IPS DF 4.7 (cell line): ENCODE measurements around the gene KCNT2.

Experiments used
- DNase-seq: peaks from one replicate; pipeline ENCODE4 v3.0.0-alpha.2; 2013; ENCODE audit warnings: low spot score; ENCODE audit errors: extremely low read depth

Gene KCNT2

DNA sequence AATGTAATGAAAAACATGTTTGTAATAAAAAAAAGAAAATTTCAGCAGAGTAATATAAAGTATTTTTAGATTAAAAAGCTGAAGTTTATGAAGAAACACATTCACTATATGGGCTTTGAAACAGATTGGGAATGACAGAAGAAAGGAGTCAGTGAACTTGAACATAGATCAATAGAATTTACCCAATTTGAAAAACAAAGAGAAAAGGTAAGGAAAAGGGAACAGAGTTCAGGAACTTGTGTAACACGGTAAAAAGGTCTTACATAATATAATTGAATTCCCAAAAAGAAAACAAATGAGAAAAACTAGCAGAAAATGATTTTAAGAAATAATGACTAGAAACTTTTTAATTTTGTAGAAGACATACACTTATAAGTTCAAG is 206.8 kb downstream of the KCNT2 start:
- no peak for DNase-seq

DNA sequence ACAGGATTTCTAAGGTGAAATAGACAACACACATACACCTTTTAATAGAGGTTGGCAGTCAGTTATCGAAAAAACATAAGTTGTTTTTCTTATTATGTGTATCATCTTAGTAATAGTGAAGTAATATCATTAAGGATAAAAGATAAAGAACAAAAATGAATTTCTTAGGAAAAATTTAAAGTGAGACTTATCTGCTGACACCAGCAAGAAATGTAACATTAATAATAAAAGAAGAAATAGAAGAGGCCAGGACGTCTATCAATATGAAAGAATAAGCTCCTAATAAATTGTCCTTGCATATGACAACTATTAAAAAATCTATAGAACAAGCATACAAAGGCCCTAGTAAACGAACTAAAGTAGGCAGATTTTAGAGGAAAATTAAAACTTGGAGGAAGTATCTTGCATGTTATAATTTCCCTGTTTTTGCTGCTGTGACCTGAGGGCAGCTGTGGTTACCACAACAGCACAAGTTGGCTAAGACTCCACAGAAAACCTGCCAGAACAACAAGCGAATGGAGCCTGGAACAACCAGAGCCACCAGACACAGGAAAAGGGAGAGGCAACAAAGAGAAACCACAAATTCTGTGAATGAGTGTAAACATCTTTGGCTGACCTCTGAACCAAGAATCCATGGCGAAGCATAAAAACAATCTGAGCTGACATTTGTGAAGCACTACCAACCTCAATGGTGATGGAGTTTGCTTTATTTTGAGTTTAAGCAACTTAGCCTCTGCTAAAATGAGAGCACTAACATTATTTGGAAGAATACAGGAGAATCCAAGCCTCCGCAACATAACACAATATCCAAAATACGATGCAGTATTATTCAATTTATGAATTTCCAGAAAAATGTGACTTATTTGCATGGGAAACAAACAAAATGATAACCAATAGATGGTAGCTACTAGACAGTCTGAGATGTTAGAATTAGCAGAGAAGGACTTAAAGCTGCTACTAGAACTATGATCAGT is 207.5 kb downstream of the KCNT2 start:
- DNase-seq: no peak

DNA sequence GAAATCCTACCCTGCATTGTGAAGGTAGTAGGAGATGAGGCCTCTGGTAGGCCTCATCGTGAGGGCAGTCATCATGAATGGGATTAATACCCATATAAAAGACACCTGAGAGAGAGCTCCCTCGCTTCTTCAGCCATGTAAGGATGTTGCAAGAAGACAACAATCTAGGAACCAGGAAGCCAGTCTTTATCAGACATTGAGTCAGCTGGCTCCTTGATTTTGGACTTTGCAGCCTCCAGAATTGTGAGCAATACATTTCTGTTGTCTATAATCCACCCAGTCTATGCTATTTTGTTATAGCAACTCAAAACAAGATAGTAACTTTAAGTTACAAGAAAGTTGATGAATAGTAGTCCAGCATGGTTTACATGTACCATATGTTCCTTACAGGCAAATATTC is 208.5 kb downstream of the KCNT2 start:
- DNase-seq: no peak

DNA sequence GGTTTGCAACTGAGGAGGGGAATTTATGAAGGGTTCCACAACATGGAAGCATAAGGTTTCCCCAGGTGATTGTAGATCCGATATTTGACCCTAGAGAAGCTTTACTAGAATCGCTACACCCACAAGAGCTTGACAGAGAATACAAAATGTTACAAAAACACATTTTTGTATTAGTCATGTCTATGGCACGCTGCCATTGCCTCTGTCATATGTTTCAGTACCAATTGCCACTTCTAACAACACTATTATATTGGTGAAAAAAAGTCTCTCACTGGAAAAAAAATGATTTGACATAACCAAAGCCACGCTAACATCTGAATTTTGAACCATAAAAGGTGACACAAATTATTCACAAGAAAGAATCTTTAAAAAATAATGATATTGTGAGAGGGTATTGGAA is 214.5 kb downstream of the KCNT2 start:
- no peak for DNase-seq

DNA sequence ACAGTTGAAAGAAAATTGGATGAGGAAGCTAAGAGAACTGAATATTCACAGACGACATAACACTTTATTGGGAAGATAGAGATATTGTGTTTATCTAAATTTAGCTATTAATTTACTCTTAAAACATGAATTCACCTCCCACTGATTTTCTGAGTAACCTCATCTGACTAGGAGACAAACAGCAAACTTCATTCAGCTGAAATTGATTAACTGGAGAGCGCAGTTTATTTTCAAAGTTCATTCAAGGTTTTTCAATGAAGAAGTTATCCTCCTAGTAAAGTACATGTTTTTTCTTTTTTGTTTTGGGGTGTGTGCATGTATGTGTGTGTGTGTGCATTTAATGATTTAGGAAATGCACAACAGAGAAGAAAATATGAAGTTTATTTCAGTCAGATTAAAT is 215.0 kb downstream of the KCNT2 start:
- no peak for DNase-seq

DNA sequence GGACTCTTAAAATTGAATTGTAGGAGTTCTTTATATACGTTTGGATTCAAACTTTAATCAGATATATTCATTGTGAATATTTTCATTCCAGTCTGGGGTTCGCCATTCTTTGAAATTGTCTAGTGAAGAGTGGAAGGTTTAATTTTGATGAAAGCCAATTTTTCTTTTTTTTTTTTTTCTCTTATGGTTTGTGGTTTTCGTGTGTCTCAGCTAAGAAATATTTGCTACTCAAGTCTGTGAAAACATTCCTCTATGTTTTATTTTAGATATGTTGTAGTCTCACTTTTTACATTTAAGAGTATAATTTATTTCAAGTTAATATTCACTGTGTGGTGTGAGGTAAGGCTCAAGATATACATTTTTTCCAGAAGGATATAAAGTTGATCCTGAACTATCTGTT is 220.5 kb downstream of the KCNT2 start:
- DNase-seq: no peak

DNA sequence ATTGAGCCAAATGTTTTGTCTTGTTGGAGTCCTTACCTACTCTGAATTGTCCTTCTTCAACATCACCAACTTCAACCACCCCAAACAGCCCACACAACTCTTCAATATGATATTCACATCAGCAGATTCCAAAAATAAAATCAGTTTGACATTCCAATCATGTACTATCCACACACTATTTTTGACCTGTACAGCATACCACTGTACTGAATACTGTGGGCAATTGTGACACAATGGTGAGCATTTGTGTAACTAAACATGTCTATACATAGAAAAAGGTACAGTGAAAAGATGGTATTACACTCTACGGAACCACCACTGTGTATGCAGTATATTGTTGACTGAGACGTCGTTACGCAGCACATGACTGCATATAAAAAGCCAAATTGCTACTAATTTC is 223.1 kb downstream of the KCNT2 start:
- DNase-seq: no peak

DNA sequence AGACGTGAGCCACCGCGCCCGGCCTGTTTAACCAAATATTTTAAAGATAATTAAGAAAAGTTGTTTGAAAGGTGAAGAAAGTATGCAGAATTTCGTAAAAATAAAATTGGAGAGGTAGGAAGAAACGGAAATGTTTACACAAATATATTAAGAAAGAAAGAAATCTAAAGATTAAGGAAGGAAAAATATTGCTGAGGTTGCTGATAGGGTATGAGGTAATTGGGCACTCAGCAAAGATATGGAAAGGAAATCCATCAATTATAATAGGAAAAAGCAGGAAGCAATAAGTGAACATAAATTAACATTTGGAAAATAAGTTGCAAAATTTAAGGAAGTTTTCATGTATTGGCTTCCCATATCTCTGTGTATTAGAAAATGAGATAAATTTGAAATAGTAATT is 225.9 kb downstream of the KCNT2 start:
- DNase-seq: no peak

DNA sequence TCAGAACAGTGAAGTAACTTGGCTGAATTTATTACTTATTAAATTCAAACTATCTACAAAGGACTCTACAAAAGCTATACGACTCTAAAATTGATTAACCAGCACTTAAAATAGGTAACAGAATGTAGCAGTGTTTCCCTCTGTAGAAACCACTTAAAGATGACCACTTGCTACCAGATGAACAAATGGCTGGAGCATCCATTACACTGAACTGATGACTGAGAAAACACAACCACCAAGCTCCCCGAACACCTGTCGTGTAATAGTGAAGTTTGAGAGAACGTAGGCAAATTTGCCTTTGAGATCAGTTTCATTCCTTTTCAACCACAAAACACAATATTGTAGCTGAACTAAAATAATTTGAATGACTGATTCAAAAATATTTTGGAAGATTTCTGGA is 226.7 kb downstream of the KCNT2 start:
- DNase-seq: no peak

DNA sequence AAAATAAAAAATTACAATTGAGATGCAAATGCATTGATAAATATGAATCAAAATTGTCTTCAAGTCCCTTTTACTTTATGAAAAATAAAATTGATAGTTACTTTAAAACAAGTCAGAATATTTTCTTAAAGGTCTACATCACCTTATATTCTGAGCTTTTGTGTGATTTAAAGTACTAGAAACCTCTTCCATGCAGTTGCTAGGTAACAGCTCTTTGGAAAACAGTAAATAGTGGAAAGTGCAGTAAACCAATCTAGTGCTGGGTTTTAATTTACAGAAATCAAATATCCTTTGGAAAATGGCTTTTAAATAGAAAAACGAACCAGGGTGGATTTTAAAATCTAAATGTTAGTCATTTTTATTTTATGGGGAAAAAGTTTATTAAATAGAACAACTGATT is 227.9 kb downstream of the KCNT2 start:
- DNase-seq: no peak

DNA sequence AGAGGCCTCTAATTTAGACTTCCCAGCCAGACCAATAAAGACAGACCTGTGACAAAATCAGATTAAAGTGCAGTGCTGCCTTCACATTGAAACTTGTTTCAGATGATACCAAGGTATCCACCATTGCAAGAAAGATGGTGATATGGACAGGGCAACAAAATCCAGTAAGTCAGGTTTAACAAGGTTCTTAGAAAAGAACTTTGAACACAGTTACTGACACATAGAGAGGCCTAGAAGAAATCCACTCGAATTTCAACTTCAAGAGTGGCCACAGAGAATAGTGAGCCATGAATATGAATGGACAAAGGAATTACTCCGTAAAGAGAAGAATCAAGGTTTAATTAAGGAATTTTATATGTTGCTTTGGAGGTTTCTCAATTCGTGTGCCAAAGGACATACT is 230.4 kb downstream of the KCNT2 start:
- DNase-seq: no peak

DNA sequence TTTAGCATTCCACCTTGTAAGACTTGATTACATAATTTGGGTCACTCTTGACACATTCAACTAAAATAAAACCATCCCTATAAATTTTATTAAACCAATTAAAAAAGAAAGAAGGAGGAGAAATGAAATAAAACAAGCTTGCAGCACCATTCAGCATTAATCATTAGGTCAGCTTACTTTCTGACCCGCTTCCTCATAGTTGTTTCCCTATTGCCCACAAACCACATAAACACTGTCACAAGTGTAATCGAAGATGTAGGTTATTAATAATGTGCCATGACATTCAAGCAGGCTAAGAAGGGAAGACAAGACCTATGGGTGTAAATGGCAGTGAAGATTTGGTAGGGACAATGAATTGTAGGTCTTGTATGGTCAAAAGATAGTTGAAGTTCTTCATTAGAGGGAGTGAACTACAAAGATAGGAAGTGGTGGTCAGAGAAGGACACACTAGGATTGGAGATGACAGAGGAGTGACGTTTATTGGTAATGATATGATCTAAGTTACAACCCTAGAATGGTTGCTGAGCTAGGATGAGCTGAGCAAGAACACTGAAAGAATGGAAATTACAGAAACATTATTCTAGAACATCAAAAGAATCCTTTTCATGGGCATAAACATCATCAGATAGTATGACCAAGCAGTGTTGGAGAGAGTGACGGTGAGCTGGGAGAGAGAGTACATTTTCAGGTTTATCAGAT is 231.5 kb downstream of the KCNT2 start:
- DNase-seq: no peak

DNA sequence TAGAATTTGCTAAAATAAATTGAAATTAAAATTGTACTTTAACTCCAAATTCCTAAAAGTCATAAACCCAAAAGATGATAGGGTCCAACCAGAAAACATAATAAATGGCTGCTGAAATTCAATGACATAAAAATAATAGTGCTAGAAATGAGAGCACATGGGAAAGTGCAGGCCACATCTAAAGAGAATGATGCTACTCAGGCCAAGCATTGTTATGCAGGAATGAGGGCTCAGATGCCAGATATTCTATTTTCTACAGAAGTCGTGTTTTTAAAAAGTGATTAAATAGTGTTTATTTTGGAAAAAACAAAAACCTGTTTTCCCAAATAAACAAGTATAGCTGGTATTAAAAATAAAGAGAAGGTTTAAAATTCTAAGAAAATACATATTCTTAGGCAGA is 234.4 kb downstream of the KCNT2 start:
- DNase-seq: no peak

DNA sequence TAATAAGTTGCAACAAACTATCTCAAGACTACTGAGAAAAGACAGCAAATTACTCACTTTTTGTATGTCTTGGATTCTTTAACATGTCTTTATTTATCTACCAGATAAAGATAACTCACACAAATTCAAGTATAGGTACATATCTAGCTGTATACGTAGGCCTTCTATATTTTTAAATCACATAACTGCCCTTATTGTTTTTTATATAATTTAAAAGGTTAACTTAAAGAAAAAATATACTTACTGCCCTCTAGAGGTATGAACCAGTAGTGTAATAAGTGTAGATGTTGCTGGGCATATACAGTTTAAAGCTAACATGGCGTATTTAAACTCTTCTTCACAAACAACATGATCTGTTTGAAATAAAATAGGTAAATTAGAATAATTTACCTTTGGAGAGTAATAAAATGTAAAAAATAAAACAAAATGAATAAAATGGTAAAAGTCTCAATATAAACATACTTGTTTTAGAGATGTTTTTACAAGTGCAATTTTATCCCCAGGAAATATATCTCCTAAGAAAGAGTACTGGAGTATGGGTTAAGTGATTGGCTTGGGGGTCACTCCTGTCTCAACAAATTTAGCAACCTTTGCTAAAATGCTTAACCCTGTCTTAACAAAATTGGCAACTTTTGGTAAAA is 235.2 kb downstream of the KCNT2 start:
- DNase-seq: peak; percentile 16

DNA sequence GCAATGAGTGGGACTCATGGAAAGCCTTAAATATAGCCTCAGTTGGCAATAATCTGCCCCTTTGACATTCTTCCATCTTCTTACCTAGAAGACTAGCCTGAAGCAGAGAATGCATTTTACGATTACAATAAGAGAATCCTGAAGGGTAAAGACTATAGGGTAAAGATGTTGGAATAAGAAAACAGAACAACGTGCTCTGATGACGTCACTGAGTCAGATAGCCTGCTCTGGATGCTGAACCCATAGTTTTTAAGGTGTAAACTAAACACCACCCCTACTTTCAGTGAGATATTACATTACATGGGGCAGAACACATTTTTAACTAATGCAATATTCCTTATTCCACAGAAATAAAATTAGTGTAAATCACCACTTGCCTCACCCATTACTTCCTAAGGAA is 240.4 kb downstream of the KCNT2 start:
- DNase-seq: no peak

DNA sequence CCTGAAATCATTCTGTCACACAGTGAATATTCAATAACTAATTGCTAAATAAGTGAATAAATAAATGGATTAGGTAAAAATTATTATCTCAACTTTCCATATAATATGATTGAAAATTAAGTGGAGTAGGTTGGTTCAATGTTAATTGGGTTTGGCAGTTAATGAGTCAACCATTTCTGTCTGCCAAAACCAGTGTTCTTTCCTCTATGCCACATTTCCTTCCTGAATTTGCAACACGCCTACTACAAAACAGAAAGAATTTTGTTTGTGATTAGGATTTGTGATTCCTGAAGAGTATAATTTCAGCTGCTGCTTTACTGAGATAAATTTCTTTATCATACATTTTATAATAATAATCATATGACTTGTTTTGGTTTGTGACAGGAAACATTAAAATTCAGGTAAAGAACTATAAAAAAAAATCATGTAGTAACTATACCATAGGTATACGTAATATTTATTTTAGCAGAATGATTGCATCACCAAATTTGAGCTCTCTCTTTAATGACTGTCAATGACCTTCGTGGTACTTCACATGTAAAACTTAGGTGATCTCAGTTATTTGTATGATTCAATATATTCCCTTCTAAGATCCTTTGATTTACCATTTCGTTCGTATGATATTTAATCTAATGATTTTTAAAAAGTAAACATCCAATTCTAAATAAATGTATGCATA is 241.3 kb downstream of the KCNT2 start:
- DNase-seq: no peak

DNA sequence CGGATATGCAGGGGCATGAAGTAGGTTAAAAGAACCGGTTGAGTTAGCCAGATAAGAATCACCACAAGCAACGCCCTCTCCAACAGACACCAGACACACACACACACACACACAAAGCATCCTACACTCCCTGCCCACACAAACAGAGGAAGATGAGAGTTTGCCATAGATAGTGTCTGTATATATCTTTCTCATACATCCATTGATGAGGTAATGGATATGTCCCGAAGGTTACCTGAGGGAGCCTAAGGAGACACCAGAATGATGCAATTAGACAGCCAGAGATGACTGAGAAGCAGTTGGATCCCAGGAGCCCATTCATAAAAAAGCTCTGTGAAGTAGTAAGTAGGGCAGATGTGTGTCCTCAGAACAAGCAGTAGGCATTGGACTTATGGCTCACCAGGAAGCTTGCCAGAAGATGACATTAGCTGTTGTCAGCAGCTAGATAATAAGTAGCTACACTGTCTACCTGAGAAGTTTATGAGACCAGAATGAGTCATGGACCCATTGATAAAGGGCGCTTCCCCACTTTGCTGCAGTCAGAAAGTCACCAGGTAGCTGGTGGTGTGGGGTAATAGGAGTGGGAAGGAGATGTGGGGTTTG is 247.0 kb downstream of the KCNT2 start:
- DNase-seq: no peak

DNA sequence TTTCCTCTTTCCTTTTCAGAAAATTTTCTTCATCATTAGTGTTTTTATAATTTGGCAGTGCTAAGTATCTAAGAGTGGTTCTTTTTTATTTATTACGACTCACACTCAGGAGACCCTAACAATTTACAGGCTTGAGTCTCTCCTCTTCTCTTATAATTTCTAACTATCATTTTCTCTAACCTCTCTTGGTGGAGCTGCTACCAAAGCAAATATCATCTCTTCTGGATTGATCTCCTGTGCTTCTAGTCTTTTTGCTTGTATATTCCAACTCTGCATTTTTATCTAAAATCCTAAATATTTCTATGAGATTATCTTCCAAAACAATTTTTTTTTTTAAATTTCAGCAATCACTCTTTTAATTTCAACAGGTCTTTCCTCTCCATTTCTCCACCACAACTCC is 250.3 kb downstream of the KCNT2 start:
- DNase-seq: no peak

DNA sequence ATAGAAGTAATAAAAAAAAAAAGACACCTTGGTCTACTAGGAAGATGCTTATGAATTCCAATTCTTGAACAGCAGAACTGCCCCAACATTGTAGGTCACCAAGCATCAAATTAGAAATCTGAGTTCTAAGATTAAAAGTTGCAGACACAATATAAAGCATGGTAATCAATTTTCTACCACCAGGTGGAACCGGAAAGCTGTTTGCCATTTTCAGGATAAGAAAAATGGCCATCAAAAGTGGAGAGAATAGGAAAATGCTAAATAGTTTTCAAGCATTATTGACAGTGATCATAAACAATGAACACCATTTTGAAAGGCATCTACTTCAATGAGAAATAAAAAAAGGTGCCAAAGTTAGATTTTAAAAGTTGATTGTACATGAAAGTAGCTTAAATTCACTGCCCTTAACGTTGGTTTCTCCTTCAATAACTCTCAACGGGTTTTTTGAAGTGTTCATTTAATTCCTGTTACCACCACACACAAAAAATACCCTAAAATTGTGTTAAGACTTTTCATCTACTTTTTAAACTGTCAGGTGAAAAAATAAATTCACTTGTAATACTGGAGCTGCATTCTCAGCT is 252.9 kb downstream of the KCNT2 start:
- no peak for DNase-seq

DNA sequence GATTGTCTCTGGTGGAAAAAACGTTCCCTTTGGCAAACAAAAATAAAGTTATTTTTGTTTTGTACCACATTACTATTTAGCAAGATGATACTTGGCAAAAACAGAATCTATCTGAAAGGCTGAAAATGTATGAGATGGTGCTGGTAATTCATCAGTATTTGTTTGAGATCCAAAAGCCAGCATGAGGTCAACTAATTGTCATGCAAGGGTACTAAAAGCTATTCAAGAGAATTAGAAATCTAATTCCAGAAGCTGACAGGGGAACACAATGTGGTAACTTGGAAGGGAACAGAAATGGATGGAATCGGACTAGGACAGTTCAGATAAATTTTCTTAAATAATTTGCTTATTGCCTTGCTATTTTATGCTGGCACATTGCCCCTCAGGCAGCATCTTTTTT is 263.8 kb downstream of the KCNT2 start:
- DNase-seq: no peak

DNA sequence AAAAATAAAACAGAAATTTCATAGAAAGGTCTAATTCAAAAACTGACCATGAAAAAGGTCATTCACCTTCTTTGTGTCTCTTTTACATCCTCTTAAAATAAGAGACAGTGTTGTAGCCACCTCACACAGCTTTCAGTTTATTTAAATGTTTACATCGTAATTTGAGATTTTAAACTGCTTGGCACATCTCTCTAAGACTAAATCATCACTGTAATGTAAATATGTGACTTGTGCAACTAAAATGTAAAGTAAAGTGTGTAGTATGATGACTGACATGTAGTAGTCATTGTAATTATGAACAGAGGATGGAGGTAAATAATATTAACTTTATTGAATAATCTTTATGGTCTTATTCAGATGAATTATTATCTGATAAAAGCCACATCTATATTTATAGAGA is 283.9 kb downstream of the KCNT2 start:
- no peak for DNase-seq
